A673 (cell line): ENCODE results near the gene EGLN1. TPM values are rescaled to one million over a fixed set of nuclear protein-coding genes. Genes with fewer than 3 reads are reported as not detected.

ENCODE experiments used
- BruUV-seq: library from RNA; stranded (reverse); fragments of 400-500 nt; replicated peaks from 2 replicates; lab custom pipeline; 2021; lab: Mats Ljungman, UMichigan
- CTCF ChIA-PET: fragments of 300-600 bp; sonication (Branson Sonifier 250); formaldehyde crosslinking; loops from one replicate; lab custom pipeline; 2022; ENCODE audit warnings: antibody characterized with exemption; lab: Charles Lee
- POLR2A ChIA-PET: fragments of 300-600 bp; sonication (Branson Sonifier 250); formaldehyde crosslinking; loops from one replicate; lab custom pipeline; 2022; ENCODE audit warnings: antibody characterized with exemption; ENCODE audit not compliant: low non-redundant PET; lab: Charles Lee
- DNase-seq: peaks from one replicate; pipeline ENCODE4 v3.0.0-alpha.2; 2015; ENCODE audit warnings: low spot score
- H3K27ac ChIP-seq: fragments of 200-600 bp; sonication (generic); 2 replicates; pipeline ENCODE4 v1.5.1; 2016; ENCODE audit warnings: mixed run types, low read depth, mild to moderate bottlenecking, mixed read lengths, antibody characterized with exemption, low read length; ENCODE audit not compliant: poor library complexity, severe bottlenecking
- H3K27me3 ChIP-seq: fragments of 200-600 bp; sonication (generic); replicated peaks from 2 replicates; pipeline ENCODE4 v1.6.1; 2017; ENCODE audit warnings: mixed run types, low read depth, mild to moderate bottlenecking, mixed read lengths, antibody characterized with exemption, low read length; ENCODE audit not compliant: insufficient read depth, poor library complexity
- H3K36me3 ChIP-seq: fragments of 200-600 bp; sonication (generic); 2 replicates; pipeline ENCODE4 v1.6.1; 2016; ENCODE audit warnings: mixed run types, mild to moderate bottlenecking, mixed read lengths, antibody characterized with exemption, low read length; ENCODE audit not compliant: insufficient read depth, poor library complexity, severe bottlenecking
- H3K4me1 ChIP-seq: fragments of 200-600 bp; sonication (generic); 2 replicates; pipeline ENCODE4 v1.6.1; 2017; ENCODE audit warnings: mixed run types, mild to moderate bottlenecking, mixed read lengths, antibody characterized with exemption, low read length; ENCODE audit not compliant: insufficient read depth, poor library complexity, severe bottlenecking
- H3K4me3 ChIP-seq: fragments of 200-600 bp; sonication (generic); 2 replicates; pipeline ENCODE4 v1.5.1; 2016; ENCODE audit warnings: low read depth, mixed run types, mild to moderate bottlenecking, mixed read lengths, low read length; ENCODE audit not compliant: poor library complexity, severe bottlenecking
- H3K9me3 ChIP-seq: fragments of 200-600 bp; sonication (generic); 2 replicates; pipeline ENCODE4 v1.6.1; 2016; ENCODE audit warnings: mixed run types, low read depth, mild to moderate bottlenecking, mixed read lengths, antibody characterized with exemption, low read length; ENCODE audit not compliant: poor library complexity, severe bottlenecking
- EZH2 ChIP-seq: fragments of 200-600 bp; sonication (generic); IDR thresholded peaks from 2 replicates; pipeline ENCODE4 v1.6.1; 2017; ENCODE audit warnings: borderline replicate concordance, low read depth, mild to moderate bottlenecking, mixed read lengths, antibody characterized with exemption, low read length; ENCODE audit not compliant: poor library complexity, severe bottlenecking
- intact Hi-C: fragments of 100-400 bp; cut with micrococcal nuclease; formaldehyde crosslinking; loops from one replicate; pipeline ENCODE4 v1.10.0; 2022; ENCODE audit not compliant: unreplicated experiment
- total RNA-seq: library from RNA; stranded (reverse); gene quantifications from 2 replicates; pipeline ENCODE4 v1.2.3, GENCODE V29; 2021
- TF ChIP-seq, protein P1 (sequence below): fragments of 300-800, 200-600 bp; sonication (generic); conservative IDR thresholded peaks from 2 replicates; pipeline ENCODE4 v1.5.1; 2017; ENCODE audit warnings: low read depth, mild to moderate bottlenecking, antibody characterized with exemption, low read length, moderate library complexity, mixed read lengths

The EGLN1 gene
- total RNA-seq, 1 experiment from 2014 or later, result 30.4 TPM

DNA sequence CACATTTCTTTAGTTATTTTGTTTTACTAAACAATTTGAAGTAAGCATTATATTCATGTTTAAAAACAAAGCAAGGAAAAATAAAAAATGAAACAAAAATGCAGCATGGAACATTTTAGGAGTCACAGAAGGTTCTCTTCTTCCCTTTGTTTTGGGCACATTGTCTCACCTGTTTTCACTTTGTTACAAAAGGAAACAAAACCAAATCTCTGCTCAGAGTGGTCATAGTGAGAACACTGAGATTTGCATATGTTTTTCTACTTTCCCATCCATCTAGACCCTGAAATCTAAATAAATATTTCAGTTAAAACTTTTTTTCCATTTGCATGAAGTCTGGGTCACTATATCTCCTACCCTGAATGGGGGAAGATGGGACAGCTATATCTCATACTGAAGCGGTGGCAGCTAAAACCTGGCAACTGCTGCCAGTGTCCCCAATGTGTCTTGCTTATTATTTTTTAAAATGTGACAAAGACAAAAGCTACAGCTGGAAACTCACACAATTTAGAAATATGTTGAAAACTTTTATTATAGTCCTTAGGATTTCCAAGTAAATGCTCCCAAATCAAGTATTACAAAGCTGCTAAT lies 87.9 kb downstream of the EGLN1 start:
- H3K9me3 ChIP-seq, result no peaks in the 10 kb centered on the region
- peak overlapping the region; percentile 74 for H3K4me3 ChIP-seq
- ChIA-PET CTCF (no interaction called here), POLR2A (no interaction called here)
- H3K4me1 ChIP-seq, result peaks cover 15% of the 10 kb centered on the region
- no peaks in the 10 kb centered on the region for H3K27me3 ChIP-seq
- no peak for DNase-seq
- no peaks in the 10 kb centered on the region for H3K36me3 ChIP-seq
- intact Hi-C loops, result no loop called here
- TF ChIP-seq, protein P1, sequence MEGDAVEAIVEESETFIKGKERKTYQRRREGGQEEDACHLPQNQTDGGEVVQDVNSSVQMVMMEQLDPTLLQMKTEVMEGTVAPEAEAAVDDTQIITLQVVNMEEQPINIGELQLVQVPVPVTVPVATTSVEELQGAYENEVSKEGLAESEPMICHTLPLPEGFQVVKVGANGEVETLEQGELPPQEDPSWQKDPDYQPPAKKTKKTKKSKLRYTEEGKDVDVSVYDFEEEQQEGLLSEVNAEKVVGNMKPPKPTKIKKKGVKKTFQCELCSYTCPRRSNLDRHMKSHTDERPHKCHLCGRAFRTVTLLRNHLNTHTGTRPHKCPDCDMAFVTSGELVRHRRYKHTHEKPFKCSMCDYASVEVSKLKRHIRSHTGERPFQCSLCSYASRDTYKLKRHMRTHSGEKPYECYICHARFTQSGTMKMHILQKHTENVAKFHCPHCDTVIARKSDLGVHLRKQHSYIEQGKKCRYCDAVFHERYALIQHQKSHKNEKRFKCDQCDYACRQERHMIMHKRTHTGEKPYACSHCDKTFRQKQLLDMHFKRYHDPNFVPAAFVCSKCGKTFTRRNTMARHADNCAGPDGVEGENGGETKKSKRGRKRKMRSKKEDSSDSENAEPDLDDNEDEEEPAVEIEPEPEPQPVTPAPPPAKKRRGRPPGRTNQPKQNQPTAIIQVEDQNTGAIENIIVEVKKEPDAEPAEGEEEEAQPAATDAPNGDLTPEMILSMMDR, result no peak
- no peak for TF ChIP-seq EZH2
- no peak overlapping the region for H3K27ac ChIP-seq
- BruUV-seq, result no TSS peak

DNA sequence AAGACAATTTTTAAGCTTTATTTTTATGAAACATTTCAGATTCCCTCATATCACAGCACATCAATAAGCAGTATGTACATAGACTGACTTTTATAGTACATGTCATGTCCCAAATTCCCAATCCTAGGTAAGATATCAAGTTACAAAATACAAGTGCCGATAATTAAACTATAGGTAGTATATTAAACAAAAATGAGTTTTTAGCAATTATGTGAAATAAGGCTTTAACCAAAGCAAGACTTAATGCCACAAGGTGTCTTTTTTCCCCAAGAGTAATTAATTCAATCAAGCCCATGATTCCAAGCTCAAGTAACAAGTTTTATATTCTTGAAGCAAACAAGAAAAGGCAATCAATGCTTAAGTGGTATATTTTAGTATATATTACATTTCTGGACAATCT lies 89.3 kb downstream of the EGLN1 start:
- intact Hi-C loops, result no loop called here
- H3K27me3 ChIP-seq, result no peaks in the 10 kb centered on the region
- H3K9me3 ChIP-seq, result no peaks in the 10 kb centered on the region
- no peak for TF ChIP-seq EZH2
- TF ChIP-seq, protein P1, result no peak
- DNase-seq, result no peak
- H3K4me1 ChIP-seq, result peaks cover 15% of the 10 kb centered on the region
- CTCF ChIA-PET, result no interaction called here
- BruUV-seq, result no TSS peak
- H3K36me3 ChIP-seq, result no peaks in the 10 kb centered on the region
- POLR2A ChIA-PET, result no interaction called here
- H3K27ac ChIP-seq, result no peak overlapping the region
- H3K4me3 ChIP-seq, result peak overlapping the region; percentile 74

- Histone ChIP-seq H3K4me3 (no peak overlapping the region), H3K36me3 (no peaks in the 10 kb centered on the region), H3K4me1 (peaks cover 9% of the 10 kb centered on the region), H3K27ac (no peak overlapping the region), H3K9me3 (no peaks in the 10 kb centered on the region), H3K27me3 (no peaks in the 10 kb centered on the region)
- ChIA-PET CTCF (no interaction called here), POLR2A (no interaction called here)
- DNase-seq, result no peak
- intact Hi-C loops, result no loop called here
- BruUV-seq, result no TSS peak
- TF ChIP-seq EZH2, result no peak
- TF ChIP-seq, protein P1, result no peak
Measured at GRCh38 chr1:231329483-231329882, 92.6 kb downstream of the EGLN1 start.
